Tongue (tissue), 2 donors: ENCODE measurements around the gene CD22. TPM values are rescaled to one million over a fixed set of nuclear protein-coding genes. Genes with fewer than 3 reads are reported as not detected.

Source experiments
- DNase-seq: peaks from one replicate; pipeline ENCODE4 v3.0.0-alpha.2; 2015
- total RNA-seq: library from RNA; depleted of rRNA; stranded (reverse); fragments of >200 nt; gene quantifications from one replicate; pipeline ENCODE4 v1.2.3, GENCODE V29; 2014

Gene CD22
- total RNA-seq, 1 donor from 2014 or later, result 7.4 TPM

DNA sequence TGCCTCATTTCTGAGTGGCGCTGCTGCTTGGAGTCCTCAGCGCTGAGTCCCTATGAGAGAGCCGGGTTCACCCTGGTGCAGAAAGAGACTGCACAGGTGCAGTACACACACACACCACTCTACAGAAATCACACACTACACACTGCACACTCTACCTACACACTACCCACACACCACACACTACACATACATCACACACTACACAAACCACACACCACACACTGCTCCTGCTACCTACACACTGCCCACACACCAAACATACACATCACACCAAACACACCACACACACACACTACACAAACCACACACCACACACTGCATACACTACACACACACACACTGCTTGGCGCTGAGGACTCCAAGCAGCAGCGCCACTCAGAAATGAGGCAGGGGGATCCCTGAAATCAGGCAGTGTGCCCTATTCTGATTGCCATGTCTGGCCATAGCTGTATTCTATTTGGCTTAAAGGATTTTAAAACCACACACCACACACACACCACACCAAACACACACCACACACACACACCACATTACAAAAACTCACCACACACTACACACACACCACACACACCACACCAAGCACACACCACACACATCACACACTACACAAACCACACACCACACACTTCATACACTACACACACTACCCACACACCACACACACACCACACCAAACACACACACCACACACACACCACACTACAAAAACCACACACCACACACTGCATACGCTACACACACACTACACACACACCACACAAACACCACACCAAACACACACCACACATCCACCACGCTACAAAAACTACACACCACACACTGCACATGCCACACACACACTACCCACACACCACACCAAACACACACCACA lies 32.1 kb upstream of the CD22 start:
- no peak for DNase-seq

DNA sequence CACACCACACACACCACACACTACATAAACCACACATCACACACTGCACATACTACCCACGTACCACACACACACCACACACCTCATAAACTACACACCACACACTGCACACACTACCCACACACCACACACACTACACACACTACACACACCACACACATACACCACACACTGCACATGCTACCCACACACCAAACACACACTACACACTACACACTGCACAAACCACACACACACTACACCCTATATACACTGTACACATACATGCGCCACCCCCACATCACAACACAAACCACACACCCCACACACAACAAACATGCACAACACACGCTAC lies 31.5 kb upstream of the CD22 start:
- DNase-seq, result no peak

DNA sequence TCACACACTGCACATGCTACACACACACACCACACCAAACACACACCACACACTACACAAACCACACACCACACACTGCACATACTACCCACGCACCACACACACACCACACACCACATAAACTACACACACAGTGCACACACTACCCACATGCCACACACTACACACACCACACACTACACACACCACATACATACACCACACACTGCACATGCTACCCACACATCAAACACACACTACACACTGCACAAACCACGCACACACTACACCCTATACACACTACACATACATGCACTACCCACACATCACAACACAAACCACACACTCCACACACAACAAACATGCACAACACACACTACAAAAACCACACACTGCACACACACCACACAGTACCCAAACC lies 31.1 kb upstream of the CD22 start:
- no peak for DNase-seq

DNA sequence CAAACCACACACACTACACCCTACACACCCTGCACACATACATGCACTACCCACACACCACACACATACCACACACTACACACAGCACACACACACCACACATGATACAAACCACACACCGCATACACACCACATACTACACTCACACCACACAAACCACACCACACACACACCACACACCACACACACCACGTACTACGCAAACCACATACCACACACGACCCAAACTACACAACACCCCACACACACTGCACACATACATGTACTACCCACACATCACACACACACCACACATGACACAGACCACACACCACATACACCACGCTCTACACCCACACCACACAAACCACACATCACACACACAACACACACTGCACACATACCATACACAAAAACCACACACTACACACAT lies 30.4 kb upstream of the CD22 start:
- no peak for DNase-seq

DNA sequence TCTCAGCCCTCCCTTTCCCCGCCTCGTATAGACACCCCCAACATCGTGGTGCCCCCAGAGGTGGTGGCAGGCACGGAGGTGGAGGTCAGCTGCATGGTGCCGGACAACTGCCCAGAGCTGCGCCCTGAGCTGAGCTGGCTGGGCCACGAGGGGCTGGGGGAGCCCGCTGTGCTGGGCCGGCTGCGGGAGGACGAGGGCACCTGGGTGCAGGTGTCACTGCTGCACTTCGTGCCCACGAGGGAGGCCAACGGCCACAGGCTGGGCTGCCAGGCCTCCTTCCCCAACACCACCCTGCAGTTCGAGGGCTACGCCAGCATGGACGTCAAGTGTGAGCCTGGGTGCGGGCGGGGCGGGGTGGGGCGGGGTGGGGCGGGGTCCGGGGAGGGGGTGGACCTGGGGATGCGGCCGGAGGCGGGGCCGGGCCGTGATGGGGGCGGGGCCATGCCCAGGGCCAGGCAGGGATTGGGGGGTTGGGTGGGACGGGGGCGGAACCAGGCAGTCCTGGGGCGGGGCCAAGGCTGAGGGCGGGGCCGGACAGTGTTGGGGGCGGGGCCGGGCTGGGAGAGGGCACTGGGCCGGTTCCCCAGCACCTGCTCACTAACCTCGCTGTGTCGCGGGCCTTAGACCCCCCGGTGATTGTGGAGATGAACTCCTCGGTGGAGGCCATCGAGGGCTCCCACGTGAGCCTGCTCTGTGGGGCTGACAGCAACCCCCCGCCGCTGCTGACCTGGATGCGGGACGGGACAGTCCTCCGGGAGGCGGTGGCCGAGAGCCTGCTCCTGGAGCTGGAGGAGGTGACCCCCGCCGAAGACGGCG lies 29.3 kb upstream of the CD22 start:
- DNase-seq, result no peak

DNA sequence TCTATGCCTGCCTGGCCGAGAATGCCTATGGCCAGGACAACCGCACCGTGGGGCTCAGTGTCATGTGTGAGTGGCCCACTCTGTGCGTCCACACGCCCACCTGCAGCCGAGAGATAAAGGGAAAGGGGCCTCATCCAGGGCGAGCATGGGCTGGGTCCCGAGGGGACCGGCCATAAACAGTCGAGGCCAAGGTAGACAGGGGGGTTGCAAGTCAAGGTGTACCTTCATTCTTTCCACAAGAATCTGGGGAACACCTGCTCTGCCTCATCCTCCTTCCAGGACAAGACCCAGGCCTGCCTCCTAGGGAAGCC lies 28.7 kb upstream of the CD22 start:
- DNase-seq, result no peak

DNA sequence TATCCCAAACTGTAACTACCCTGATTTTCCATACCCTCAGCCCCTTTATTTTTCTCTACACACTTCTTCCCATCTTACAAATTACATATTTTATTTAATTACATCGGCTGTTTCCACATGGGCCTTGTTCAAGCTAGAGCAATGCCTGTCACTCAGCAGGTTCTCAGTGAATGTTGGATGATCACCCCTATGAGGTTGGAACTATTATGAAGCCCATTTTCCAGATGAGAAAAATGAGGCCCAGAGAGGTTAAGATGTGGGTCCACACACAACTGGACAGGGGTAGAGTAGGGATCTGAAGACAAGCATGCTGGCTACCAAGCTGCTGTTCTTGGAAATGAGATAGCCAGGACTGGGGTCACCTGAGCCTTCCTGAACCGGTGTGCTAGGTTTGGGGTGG lies 27.0 kb upstream of the CD22 start:
- DNase-seq, result no peak

DNA sequence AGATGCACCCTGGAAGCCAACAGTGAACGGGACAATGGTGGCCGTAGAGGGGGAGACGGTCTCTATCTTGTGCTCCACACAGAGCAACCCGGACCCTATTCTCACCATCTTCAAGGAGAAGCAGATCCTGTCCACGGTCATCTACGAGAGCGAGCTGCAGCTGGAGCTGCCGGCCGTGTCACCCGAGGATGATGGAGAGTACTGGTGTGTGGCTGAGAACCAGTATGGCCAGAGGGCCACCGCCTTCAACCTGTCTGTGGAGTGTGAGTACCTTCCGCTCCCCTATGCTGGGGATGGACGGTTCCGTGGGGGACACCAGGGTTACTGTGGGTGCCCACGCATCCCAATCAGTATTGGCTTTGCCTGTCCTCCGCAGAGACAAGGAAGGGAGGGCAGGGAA lies 26.5 kb upstream of the CD22 start:
- no peak for DNase-seq

DNA sequence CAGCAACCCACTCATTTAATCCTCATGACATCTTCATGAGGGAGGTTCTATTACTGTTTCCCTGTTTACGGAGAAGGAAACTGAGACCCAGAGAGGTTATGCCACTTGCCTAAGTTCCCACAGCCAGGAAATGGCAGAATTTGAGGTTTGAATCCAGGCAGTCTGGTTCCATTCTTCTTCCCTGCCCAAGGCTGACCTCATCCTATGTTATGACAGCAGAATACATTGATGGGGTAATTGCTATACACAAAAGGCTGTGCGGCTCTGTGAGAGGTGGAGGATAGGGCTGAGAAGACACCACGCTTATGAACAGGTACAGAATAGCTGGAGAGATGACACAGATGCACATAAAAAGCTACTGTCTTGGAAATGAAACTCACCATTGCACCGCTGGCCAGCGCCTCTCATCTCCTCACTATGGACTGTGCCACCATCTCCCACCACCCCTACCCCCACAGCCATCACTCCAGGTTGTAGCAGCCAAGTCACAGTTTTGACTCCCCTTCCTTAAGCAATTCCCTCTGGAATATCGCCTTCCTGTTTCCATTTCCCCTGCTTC lies 25.6 kb upstream of the CD22 start:
- DNase-seq, result no peak

DNA sequence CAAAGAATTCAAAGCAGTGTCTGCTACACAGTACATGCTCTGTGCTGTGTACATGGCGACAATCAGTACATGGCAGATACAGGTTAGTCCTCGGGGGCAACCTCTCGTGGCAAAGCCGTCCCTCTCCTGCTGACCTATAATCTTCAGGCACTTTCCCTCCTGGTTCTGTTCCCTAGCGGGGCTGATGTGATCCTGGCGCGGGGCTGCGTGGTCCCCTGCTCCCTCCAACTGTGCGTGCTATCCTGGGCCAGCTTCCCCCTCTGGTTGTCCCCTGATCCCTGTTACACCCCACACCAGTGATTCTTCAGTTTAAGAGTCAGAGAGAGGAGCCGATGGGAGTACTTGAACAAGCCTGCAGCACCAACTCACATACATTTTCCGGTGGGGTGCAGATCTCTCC lies 25.0 kb upstream of the CD22 start:
- no peak for DNase-seq

DNA sequence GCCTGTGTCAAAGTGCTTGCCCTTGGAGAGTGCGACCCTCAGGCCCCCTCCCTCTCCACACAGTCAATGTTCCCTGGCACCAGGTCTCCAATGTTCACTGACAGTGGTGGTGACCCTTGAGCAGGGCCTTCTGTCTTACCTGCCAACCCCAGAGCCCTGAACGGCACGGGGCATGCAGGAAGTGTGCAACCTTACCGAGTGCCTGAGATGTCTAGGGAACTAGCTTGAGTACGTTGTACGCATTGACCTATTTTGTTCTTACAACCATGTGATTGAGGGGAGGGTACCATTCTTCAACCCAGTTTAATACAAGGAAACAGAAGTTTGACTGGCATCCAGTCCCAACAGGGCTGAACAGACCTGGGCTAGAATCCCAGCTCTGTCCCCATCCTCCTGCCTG lies 23.8 kb upstream of the CD22 start:
- DNase-seq, result no peak

DNA sequence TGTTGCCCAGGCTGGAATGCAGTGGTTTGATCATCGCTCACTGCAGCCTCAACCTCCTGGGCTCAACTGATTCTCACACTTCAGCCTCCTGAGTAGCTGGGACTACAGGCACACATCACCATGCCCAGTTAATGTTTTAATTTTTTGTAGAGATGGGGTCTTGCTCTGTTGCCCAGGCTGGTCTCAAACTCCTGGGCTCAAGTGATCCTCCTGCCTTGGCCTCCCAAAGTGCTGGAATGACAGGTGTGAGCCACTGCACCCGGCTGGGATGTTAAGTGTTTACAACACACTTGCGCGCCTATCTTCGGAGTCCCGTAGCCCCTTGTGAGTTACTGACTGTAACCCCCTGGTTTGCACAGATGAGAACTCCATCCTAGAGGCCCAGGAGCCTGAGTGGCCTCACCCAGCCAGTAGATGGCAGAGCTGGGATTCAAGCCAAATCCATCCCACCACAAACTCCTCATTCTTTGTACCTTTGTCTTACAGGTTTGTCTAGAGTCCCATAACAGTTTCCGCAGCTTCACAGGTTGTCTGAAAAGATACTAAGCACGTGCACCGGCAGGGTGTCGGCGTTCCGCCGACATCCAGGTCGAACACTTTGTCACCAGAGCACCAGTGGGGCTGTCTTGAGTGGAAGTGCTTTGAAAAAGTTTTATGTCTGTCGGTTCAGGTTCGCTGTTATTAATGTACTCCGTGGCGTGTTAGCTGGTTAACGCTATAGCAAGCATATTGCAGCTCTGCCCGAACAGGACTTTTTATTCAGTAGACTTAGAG lies 22.3 kb upstream of the CD22 start:
- no peak for DNase-seq

DNA sequence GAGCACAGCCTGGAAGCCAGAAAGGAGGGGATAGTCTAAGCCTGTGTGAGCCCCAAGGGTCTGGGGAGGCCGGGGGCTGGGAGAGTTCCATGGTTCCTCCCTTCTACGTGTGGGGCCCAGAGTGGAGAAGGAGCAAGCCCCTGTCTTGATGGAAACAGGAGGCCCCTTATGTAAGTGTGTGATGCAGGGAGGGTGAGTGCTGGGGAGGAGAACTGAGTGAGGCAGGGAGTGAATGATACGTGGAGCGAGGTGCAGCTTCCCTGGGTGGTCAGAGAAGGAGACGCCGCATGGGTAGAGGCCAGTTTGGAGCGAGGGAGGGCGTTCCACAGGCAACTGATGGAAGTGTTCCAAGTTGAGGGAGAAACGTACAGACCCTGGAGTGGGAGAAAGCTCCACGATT lies 21.1 kb upstream of the CD22 start:
- peak; percentile 43 for DNase-seq

DNA sequence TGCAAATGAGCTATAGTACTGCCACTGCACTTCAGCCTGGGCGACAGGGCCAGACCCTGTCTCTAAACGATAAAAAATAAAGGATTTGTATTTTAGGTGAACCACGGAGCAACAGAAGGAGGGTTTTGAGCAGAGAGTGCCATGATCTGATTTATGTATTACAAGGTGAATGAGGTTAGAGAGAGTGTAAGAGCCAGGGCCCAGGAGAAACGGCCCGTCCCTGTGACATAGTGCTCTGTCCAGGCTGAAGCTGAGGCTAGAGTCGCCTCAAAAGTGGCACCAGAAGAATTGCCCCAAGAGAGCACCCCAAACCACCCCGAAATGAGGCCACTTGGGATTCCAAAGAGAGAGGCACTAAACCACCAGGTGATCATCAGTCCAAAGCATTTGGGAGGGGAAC lies 20.1 kb upstream of the CD22 start:
- no peak for DNase-seq

DNA sequence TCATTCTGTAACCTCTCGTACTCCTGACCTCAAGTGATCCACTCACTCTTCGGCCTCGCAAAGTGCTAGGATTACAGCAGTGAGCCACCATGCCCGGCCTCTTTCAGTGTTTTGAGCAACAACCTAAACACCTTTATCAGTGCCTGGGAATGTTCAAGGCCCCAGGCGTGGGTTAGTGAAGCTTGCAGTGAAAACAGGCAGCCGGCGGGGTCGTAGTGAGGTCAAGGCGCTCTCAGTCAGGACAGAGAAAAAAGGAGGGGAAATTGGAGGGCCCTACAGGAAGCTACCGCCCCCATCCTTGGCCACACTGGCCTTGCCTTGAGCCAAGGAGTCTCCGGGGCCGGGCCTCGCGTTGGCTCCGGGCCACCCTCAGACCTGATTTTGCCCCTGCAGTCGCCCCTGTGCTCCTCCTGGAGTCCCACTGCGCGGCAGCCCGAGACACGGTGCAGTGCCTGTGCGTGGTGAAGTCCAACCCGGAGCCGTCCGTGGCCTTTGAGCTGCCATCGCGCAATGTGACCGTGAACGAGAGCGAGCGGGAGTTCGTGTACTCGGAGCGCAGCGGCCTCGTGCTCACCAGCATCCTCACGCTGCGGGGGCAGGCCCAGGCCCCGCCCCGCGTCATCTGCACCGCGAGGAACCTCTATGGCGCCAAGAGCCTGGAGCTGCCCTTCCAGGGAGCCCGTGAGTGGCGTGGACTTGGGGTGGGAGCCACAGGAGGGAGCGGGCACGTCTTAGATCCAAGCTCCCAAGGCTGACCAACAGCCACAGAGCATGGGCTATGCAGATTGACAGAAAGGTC lies 19.3 kb upstream of the CD22 start:
- DNase-seq, result peak; percentile 43

DNA sequence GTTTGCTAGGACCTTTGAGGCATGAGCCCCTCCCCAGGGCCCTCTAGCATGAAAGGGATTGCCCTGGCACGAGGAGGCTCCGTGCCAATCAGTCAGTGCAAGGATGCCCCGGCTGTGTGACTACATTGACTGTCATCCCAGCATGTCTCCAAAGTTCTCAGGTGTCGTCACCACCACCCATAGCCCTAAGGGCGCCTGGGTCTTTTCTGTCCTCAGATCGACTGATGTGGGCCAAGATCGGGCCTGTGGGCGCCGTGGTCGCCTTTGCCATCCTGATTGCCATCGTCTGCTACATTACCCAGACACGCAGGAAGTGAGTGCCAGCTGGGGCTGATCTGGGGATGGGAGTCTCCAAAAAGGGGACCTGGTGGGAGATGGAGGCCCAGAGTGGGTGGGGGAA lies 18.7 kb upstream of the CD22 start:
- no peak for DNase-seq

DNA sequence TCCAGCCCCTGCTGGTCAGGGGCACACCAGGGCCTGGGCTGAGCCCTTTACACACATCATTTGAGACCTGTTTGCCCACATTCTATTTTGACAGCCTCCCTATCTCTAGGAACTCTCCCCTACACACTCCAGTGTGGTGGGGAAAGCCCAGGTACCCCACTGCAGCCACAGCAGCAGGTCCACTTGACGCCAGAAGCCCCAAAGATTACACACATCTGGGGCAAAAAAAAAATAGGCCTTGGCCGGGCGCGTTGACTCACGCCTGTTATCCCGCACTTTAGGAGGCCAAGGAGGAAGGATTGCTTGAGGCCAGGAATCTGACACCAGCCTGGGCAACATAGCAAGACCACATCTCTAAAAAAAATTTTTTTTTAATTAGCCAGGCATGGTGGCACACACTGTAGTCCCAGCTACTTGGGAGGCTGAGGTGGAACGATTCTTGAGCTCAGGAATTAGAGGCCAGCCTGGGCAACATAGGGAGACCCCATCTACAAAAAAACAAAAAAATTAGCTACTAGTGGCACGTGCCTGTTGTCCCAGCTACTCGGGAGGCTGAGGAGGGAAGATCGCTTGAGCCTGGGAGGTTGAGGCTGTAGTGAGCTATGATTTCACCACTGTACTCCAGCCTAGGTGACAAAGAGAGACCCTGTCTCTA lies 18.0 kb upstream of the CD22 start:
- no peak for DNase-seq

DNA sequence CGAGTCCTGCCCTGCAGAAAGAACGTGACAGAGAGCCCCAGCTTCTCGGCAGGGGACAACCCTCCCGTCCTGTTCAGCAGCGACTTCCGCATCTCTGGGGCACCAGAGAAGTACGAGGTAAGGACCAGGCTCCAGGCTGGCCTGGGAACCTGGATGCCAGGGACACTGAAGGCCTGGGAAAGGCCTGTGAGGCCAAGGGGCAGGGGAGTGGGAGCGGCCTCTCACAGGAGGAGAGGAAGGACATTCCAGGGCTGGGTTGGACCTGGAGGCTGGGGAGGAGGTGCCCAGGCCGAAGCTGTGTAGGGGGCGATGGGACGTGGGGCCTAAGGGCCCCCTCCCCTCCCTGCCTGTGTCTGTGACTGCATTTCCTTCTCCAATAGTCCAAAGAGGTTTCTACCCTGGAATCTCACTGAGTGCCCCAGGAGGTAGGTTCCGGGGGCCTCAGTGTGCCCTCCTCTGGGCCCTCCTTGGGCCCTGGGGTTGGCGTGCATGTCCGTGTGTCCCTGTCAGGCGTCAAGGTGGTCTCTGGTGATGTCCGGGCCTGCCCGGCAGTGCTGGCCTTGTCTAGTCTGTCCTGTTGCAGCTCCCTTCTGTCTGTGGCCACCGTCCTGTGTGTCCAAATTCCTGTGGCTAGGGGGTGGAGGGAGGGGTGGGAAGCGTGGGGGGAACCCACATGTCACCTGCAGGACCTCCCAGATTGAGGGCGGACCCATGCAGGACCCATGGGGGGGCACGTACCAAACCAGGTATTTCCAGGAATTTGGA lies 16.9 kb upstream of the CD22 start:
- no peak for DNase-seq

DNA sequence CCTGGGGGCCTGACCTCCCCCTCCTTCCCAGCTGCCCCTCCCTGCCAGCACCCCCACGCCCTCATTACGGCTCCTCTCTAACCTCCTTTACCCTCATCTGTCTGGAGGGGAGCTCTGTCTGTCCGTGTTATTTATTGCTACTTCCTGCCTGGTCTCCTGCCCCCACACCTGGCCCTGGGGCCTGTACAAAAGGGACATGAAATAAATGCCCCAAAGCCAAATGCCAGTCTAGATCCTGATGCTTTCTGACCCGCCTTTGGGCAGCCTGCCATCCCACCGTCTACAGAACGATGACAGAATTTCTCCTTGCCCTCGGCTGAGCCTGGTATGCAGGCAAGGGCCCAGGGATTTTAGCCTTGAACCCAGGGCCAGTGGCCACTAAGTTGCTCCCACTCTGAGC lies 15.4 kb upstream of the CD22 start:
- DNase-seq, result no peak

DNA sequence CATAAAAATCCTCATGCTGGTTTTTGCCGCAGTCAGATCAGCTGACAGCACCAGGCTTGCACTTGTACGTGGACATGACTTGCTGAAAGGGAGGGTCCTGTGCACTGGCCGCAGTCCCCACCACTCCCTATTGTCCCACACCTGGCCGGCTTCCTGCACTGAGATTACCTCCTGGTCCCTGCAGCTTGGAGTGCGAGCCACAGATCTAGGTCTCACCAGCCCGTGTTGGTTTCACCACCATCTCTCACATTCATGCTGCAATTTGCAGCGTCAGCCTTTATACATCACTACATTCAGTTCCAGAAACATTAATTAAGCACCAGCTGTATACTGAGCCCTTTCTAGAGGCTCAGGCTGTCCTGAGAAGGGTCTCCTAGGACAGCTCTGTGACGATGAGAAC lies 15.0 kb upstream of the CD22 start:
- no peak for DNase-seq
